ENCODE measurements around the gene USP21.

DNA sequence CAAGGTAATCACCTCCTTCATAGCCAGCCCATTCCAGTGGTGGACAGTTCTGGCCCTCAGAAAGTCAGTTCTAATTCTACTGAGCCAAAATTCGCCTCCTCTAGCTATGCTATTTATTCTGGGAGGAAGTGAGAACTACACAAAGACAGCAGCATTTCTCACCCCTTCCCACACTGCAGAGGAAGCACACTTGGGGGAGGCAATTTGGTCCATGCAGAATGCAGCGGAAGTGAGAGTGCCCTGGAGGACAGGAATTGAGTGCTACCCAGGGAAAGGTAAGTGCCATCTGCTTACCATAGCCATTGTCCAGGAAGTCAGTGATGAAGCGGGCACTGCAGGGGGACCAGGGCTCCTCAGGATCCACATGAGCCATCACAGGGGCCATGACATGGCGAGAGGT is 35.9 kb downstream of the USP21 start:
- no peak for TF ChIP-seq ASH2L (IDR thresholded peaks at IDR 0.05; ENCODE audit: low read length)
- no peak for TF ChIP-seq TAF1 (IDR thresholded peaks at IDR 0.05; ENCODE audit: low read depth, low read length)
- TF ChIP-seq POLR2AphosphoS5 (IDR thresholded peaks at IDR 0.05; ENCODE audit: low read depth, low read length) = no peak
- TF ChIP-seq, protein P1, sequence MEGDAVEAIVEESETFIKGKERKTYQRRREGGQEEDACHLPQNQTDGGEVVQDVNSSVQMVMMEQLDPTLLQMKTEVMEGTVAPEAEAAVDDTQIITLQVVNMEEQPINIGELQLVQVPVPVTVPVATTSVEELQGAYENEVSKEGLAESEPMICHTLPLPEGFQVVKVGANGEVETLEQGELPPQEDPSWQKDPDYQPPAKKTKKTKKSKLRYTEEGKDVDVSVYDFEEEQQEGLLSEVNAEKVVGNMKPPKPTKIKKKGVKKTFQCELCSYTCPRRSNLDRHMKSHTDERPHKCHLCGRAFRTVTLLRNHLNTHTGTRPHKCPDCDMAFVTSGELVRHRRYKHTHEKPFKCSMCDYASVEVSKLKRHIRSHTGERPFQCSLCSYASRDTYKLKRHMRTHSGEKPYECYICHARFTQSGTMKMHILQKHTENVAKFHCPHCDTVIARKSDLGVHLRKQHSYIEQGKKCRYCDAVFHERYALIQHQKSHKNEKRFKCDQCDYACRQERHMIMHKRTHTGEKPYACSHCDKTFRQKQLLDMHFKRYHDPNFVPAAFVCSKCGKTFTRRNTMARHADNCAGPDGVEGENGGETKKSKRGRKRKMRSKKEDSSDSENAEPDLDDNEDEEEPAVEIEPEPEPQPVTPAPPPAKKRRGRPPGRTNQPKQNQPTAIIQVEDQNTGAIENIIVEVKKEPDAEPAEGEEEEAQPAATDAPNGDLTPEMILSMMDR (IDR thresholded peaks at IDR 0.05; ENCODE audit: control extremely low read depth in 1 of 3, insufficient read depth in 1 of 3, low read depth in 1 of 3, low read length in 3 of 3) = no peak
- TF ChIP-seq SAP30 (IDR thresholded peaks at IDR 0.05; ENCODE audit: insufficient read depth, insufficient replicate concordance, low read length) = no peak
- no peak for TF ChIP-seq JUN (IDR thresholded peaks at IDR 0.05; ENCODE audit: low read depth, low read length)
- no peak for TF ChIP-seq POLR2A (IDR thresholded peaks at IDR 0.05; ENCODE audit: control extremely low read depth in 1 of 2, low read depth in 2 of 2, low read length in 2 of 2)
- TF ChIP-seq RXRA (IDR thresholded peaks at IDR 0.05; ENCODE audit: insufficient read depth, low read depth, low read length) = no peak
